ENCODE measurements around the gene TBCK.

TBCK gene

GRCh38 chr4:106038908-106039307, 277.1 kb downstream of the TBCK start:
- DNase-seq (ENCODE audit: low read depth) = no peak

GRCh38 chr4:106038012-106038411, 278.0 kb downstream of the TBCK start:
- no peak for DNase-seq (ENCODE audit: low read depth)

DNA sequence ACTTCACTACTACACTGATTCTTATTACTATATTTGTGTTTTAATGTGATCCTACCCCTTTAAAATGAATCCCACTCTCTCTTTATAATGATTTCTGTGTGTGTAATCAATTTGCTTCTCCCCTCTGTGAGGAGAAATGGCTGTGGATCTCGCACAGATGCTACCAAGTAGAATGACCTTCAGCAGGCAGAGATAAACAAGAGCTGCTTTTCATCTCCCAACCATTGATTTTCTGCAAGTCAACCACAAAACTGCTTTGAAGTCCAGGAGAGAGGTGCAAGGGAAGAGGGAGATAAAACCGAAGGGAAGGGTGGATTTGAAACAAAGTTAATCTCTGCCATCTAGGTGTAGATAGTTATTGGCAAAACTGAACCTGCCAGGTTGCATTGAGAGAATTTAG, 279.2 kb downstream of the TBCK start:
- no peak for DNase-seq (ENCODE audit: low read depth)

DNA sequence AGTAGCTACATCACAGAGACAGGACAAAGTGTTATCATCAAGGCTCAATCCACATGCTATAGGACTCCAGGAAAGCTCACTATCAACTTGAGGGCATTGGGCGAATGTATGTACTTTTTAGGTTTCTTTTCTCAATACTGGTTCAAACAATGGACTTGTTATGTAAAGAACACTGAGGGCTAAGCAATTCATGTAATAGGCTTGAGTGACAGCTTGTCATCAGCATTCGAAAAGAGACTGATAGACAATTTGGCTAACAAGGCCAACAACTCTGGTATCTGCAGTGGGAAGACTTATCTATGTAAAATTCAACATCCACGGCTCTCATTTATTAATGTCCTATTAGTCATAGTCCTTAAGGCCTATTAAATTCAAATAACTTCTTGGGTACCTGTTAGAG, 279.7 kb downstream of the TBCK start:
- no peak for DNase-seq (ENCODE audit: low read depth)

DNA sequence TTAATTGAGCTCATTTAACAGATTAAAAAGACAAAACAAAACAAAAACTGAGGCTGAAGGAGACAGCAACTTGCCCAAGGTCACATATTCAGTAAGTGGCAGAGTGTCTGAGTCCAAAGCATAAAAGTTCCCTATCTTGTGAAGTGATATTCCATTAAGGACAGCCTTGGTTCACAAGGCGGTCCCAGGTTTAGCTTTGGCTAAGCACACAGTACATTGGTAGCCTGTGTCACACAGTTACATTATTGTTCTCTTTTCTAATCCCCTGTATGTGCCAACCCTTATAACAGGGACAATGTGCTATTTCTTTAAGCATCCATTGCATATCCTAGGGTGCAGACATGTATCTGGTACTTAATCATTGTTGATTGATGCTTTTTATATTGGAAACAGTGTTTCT, 280.8 kb downstream of the TBCK start:
- no peak for DNase-seq (ENCODE audit: low read depth)

DNA sequence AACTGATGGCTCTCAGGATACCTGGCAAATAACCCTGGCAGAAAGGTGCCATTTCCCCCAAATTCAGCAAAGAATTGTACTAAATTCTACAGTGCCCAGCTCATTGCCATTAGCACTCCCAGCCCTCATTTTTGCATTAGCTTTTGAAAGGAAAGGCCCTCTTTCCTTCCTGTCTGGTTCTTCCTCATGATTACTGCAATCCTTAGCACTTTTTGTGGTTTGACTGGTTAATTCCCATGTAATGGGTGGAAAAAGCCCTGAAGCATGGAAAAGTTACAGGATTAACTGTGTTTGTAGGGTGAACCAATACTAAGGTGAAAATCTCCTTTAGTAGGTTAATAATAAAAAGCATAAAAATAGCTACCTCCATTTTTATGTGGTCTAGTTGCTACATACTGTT, 281.3 kb downstream of the TBCK start:
- DNase-seq (ENCODE audit: low read depth) = no peak

- no peak for DNase-seq (ENCODE audit: low read depth)
Measured at GRCh38 chr4:106034220-106034619, 281.8 kb downstream of the TBCK start.

GRCh38 chr4:106033469-106033868, 282.5 kb downstream of the TBCK start:
- DNase-seq (ENCODE audit: low read depth) = no peak

GRCh38 chr4:106032851-106033286, 283.1 kb downstream of the TBCK start:
- peak; percentile 29 for DNase-seq (ENCODE audit: low read depth)

DNA sequence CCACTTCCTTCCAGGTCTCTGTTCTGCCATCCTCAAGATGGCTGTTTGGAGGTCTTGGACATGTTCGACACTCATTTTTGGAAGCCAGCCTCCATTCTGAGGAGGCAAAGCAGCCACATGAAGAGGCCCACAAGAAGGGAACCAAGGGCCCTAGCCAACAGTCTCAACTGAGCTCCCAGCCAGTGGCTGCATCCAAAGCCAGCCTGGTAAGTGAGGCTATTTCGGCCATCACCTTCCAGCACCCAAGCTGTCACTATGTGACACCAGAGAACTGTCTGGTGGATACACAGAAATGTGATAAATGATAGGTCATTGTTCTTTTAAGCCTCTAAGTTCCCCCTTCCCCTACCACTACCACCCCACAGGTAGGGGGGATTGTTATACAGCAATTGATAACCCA, 293.6 kb downstream of the TBCK start:
- DNase-seq (ENCODE audit: low read depth) = no peak

DNA sequence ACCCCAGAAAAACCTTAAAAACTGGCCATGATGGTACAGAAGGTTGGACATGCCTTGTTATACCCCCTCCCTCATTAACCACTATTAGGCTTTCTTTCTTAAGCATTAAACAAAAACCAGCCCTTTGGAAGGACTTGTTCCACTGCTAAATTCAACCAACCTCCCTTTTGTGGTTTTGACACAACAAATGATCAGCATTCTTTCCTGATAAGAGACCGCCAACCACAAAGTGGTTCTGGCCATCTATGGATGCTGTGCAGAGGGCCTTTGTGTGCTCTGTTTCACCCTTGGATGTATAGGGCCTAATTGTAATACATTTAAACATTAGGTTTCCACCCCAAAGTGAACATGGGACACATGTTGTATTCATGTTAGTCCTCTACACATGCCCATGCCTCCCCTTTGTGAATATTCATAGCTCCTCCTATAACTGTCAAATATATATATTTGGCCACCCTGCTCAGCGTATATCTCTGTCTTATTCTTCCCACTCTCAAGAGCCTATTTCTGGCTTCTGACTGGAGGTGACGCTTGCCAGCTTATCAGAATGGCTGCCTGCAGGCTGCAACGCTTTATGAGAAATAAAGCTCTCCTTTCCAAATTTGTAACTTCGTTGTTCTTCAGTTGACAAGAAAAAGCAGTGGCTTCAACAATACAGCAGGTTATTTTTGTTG, 294.1 kb downstream of the TBCK start:
- DNase-seq (ENCODE audit: low read depth) = no peak

DNA sequence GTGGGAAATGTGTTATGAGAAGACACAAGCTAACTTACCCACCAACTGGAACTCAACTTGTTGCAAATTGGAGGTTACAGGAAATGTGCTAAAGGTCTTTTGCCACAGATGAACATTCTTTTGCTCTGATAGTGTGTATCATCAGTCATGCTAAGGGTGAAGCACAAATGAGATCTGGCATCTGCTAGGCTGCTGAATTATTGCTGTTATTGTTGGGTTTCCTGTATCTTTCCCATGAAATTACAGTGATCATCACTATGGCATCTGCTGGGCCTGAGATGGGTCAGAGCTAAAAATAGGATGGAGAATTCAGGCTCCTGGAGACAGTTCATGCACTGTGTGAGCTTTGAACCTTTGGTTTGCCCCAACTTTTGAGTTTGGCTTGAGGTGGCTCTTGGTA, 296.2 kb downstream of the TBCK start:
- DNase-seq (ENCODE audit: low read depth) = no peak

DNA sequence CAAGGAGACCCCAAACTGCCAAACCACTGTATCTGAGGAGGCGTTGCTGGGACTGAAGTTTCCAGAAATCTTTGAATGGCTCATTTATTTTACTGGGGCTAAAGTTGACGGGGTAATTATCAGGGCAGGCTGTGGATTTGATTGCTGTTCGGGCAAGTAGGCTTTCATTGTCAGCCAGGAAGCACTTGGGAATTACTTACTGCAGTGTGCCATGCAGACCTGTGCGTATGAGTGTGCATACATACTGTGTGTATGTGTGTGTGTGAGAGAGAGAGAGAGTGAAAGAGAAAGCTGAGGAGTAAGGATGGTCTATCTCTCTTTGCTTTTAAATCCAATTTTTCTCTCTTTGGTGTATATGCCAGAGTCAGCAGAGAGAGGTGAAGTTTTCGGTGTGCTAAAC, 298.0 kb downstream of the TBCK start:
- no peak for DNase-seq (ENCODE audit: low read depth)

DNA sequence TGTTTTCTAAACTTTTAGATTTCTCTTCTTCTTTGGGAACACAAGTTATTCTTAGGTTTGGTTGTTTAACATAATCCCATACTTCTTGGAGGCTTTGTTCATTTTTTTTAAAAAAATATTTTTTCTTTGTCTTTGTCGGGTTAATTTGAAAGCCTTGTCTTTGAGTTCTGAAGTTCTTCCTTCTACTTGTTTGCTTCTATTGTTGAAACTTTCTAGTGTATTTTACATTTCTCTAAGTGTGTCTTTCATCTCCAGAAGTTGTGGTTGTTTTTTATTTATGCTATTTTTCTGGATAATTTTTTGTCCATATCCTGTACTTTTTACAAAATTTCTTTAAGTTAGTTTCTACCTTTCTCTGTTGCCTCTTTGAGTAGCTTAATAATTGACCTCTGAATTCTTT, 304.6 kb downstream of the TBCK start:
- no peak for DNase-seq (ENCODE audit: low read depth)

DNA sequence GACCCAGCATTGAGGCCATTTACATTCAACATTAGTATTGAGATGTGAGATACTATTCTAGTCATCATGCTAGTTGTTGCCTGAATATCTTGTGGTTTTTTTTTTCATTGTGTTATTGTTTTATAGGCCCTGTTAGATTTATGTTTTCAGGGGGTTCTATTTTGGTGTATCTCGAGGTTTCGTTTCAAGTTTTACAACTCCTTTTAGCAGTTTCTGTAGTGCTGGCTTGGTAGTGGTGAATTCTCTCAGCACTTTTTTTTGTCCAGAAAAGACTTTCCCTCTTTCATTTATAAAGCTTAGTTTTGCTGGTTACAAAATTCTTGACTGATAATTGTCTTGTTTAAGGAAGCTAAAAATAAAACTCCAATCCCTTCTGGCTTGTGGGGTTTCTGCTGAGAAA, 305.2 kb downstream of the TBCK start:
- DNase-seq (ENCODE audit: low read depth) = no peak

DNA sequence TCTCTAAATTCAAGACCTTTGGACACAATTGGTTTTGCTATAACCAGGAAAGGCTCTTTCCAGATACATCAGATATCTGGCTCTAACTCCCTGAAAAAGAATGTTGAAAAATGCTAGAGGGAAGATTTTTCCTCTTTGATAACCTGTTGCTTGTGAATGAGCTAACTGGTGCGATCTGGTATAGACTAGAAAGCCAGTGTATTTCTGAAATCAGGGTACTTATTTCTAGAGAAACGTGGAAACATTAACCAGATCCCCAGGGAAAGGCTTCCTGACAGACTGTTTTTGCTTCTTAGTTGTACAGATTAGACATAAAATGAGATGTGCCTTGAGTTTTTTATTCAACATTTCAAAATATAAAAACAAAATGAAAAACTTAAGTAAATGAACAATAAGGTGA, 313.0 kb downstream of the TBCK start:
- DNase-seq (ENCODE audit: low read depth) = no peak

GRCh38 chr4:105998171-105999063, 317.6 kb downstream of the TBCK start:
- DNase-seq (ENCODE audit: low read depth) = no peak

DNA sequence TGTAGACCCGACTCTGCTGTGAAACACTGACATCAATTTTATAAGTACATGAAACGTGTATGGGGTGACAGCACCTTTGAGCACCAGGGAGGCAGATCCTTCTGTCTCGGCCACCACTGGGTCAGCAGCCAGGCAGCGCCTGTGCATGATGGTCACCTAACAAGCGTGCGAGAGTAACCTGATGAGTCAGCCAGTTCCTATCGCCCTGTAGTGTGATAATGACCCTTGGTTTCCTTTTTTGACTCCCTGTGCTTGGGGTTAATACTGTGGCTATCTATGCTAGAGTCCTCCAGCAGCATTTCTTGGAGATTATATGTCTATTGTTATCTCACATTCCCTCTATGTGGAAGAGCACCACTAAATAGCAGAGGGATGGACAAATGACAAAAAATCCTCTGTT, 319.2 kb downstream of the TBCK start:
- no peak for DNase-seq (ENCODE audit: low read depth)

- DNase-seq (ENCODE audit: low read depth) = no peak
Measured at GRCh38 chr4:105994841-105995501, 321.0 kb downstream of the TBCK start.

- no peak for DNase-seq (ENCODE audit: low read depth)
Measured at GRCh38 chr4:105994061-105994460, 321.9 kb downstream of the TBCK start.

DNA sequence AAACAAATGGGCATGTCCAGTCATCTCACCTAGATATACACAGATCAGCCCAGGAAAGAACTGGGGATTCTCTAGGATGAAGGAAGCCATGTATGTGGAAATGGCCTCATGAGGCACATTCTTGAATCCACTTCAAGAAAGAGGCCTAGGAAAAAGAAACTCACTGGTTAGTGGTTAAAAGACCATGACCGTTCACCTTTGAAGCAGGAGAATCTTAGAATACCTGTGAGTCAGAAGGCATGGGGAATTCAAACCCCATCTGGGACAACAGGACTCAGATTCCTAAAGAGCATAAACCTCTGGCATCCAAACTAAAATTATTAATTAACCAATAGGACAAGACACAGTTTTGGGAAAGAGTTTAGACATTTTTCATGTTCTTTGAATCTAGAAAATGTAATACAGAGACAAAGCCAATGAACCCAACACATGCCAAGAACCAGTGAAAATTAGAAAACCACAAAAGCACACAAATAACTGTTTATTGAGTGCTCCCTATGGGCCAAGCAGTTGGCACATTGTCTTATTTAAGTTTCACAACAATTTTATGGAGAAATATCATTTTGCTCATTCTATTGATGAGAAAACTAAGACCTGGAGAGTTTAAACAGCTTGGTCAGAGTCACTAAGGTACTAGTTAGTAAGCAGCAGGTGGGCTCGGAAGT, 323.2 kb downstream of the TBCK start:
- DNase-seq (ENCODE audit: low read depth) = no peak

- no peak for DNase-seq (ENCODE audit: low read depth)
Measured at GRCh38 chr4:105991726-105992125, 324.3 kb downstream of the TBCK start.
